H4 (cell line): ENCODE measurements around the gene ELOVL2. TPM values are rescaled to one million over a fixed set of nuclear protein-coding genes. Genes with fewer than 3 reads are reported as not detected.

ENCODE experiments used
- DNase-seq: peaks from one replicate; pipeline ENCODE4 v3.0.0-alpha.2; 2015; ENCODE audit warnings: low spot score
- total RNA-seq: library from RNA; depleted of rRNA; stranded (reverse); fragments of >200 nt; shearing (Covaris generic); gene quantifications from 2 replicates; pipeline ENCODE4 v1.2.3, GENCODE V29; 2014

Gene ELOVL2
- total RNA-seq, 1 experiment from 2014 or later = 0.85 TPM

DNA sequence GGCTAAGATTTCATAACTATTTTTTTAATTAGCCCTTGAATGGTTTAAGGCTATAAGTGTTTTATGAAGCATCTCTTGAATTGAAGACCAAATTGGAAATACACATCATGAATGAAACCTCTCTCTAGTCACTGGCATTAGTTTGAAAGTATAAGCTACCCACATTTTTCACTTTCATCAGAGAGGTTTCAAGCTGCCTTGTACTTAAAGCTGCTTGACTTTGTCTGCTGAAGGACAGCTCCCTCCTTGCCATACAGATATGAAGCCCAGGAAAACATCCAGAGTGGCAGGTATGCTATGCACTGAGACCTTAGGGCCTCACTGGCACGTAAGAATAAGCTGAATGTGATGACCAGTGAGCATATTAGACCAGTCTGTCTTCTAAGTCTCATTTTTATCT is 62.7 kb downstream of the ELOVL2 start:
- DNase-seq = no peak

DNA sequence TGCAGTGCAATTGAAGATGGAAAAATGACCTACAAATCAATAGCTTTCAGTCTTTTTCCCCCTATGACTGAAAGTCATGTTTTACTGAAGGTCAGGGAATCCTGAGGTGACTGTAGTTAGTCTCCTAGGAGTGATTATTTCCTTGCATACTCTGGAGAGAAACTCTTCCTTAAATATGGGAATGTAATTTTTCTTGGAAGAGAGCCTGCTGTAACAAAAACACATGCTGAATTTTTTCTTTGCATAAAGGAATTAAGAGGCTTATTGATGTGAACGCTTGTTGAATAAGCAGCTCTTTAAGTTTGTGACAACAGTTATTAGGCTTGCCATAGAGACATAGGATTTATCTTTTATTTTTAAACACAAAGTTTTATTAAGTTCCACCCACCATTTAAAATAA is 64.5 kb downstream of the ELOVL2 start:
- no peak for DNase-seq

DNA sequence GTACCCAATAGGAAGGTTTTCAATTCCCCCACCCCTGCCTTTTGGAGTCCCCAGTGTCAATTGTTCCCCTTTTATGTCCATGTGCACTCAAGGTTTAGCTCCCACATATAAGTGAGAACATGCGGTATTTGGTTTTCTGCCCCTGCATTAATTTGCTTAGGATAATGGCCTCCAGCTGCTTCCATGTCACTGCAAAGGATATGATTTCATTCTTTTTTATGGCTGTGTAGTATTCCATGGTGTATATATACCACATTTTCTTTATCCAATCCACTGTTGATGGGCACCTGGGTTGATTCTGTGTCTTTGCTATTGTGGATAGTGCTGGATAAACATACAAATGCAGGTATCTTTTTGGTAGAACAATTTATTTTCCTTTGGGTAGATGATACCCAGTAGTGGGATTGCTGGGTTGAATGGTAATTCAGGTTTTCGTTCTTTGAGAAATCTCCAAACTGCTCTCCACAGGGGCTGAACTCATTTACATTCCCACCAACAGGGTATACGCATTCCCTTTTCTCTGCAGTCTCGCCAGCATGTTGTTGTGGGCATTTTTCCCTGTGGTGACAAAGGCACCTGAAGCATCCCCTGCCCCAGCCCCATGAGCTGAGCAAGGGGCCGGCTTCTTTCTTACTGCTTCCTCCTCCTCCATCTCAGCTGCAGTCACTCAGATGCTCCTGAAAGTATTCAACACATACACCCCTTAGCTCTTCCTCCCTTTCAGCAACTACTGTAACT is 66.7 kb downstream of the ELOVL2 start:
- no peak for DNase-seq

DNA sequence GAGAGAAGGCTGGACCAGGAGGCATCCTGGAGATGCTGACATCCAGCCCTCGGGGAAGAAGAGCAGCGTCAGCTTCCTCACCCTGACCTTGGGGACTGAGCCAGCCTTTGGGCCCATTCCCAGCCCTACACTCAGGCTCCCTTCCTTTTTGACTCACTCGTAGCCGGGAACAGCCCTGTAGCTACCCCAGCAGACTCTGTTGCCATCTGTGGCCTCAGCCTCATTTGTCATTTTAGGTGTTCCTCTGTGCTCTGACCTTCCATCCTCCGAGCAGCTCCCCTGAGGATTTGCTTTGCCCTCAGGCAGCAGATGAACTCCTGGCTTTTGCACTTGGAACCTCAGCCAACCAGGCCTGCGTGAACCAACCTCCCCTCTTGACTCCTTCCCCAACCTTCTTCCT is 67.5 kb downstream of the ELOVL2 start:
- no peak for DNase-seq

DNA sequence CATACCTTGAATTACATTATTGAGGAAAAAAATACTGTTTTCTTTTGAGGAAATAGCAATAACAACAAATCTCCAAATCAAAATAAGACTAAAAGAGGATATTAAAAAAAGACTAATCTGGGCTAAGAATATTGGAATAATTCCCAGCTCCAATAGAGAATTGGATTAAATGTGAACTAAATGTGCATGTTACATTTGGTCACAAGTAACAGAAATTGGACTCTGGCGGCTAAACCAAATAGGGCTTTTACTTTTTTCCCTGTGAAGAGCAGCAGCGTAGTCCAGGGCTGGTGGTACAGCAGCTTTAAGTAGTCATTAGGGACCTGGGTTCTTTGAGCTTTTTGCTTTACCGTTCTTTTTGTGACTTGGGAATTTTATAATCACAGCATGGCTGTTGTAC is 71.9 kb downstream of the ELOVL2 start:
- DNase-seq = no peak

DNA sequence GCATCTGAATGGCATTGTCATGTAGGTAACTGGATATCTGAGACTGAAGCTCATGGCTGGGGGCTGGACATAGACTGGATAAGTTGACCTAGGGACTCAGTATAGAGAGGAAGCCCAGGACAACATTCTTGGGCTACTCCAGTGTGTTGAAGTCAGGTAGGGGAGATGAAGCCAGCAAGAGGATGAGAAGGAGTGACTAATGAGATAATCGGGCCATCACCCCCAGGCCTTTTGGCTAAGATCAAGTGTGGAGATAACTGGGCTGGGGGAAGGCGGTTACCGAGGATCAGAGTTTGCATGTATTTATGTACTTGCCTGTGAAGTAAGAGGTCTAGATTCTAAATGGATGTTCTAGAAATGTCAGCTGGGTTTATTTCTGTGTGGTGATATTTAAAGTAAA is 73.4 kb downstream of the ELOVL2 start:
- no peak for DNase-seq

DNA sequence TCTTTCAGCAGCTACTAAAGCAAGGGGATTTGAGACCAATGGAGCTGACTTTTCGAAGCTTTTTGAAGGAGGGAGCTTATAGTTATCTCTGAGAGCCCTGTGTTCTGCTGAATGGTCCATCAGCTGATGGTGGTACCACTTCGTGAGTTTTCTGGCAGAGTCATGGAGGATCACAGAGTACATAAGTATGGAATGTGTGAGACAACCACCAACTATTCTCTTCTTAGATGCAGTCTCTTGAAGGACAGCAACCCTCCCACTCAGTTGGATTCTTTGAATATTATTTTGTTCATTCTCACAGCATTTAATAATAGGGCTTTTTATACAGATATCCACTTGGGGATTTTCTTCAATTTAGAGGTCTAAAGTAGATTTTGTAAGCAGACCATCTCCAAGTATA is 75.3 kb downstream of the ELOVL2 start:
- DNase-seq = no peak

DNA sequence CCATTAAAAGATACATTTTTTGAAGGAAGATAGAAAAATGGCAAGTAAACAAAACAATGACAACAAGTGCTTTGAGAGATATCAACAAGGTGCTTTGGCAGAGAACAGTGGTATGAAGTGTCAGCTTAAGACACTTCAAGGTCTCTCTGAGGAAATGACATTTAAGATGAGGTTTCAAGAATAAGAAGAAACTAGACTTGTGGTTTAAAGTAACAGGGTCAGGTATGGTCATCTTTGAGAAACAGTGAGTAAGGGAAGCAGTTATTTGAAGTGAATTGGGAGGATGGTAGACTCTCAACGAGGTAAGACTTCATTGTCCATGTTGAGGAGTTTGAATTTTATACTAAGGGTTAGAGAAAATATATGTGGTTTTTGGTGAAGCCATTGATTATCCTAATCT is 79.4 kb downstream of the ELOVL2 start:
- DNase-seq = no peak

DNA sequence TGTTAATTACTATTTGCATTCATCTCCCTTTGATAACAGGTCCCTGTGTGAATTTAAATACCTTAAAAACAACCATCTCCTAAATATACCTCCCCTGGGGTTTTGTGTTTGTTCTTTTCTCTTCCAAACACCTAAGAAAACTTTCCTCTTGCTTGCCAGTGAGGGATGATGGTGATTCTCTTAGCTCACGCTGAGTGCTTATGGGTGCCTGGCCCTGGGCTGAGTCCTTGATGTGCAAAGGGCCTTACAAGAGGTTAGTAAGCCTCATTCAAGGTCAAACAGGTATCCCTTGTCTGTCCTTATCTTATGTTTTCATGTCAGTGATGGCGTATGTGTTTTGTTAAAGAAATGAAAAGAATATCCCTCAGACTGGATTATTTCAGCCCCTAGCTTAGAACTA is 81.0 kb downstream of the ELOVL2 start:
- DNase-seq = no peak

DNA sequence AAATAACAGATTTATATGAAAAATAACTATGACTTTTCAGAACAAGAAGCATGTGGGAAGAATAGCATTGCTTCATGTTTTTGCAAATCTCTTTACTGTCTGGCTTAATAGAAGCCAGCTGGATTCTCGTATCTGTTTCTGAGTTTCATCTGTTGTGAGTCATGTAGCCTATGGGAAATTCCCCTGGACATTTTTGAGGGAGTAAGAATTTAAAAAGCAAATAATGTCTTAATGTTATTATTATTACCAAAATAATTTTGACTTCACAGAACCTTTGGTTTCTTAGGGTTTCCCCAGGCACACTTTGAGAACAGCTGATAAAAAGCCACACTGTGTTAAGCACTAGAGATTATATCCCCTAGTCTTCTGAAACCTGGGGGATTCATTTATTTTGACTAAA is 81.4 kb downstream of the ELOVL2 start:
- DNase-seq = no peak

DNA sequence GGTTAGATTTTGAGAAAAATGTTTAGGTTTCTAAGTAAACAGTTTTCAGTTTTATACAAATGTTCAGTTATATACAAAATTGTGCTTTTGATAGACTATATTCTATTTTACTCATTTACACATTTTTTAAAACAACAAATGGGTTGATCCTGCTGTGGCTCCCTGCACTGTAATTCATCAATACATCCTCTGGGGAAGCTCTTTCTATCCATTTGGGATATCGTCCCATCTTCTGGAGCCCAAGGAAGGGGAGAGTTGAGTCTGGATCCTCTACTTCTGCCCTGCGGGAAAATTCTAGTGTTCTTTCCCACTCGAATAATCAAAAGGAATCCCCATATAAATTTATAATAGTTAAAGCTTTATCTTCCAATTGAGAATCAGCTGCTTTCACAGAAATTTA is 82.3 kb downstream of the ELOVL2 start:
- no peak for DNase-seq

DNA sequence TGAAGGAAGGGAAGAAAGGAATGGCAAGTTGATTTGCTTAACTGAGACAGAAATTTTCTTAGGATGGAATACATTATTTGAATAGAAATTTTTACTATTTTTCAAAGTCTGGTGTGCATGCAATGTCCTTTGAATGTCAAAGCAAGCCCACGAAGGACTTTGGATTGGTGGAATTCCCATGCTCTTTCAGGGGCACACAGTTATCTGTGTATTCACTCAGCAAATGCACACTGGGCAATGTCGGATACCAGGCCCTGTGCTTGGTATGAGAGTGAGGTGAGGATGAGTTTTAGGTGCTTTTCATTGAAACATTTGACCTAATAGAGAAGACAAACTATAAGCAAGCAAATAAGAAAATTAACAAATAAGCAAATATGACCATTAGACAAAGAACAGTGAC is 83.9 kb downstream of the ELOVL2 start:
- DNase-seq = no peak

DNA sequence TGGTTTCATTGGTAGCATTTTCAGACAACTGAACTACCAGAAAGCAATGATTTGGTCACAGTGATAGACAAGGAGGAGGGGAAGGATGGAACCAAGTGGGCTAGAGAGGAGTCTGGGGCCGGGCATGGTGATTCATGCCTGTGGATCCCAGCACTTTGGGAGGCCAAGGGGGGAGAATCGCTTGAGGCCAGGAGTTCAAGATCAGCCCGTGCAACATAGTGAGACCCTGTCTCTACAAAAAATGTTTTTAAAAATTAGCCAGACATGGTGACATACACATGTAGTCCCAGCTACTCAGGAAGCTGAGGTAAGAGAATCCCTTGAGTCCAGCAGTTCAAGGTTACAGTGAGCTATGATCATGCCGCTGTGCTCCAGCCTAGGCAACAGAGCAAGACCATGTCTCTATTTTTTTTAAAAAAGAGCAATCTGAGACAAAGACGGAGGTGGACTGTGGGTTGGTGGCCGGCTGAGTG is 86.7 kb downstream of the ELOVL2 start:
- no peak for DNase-seq

DNA sequence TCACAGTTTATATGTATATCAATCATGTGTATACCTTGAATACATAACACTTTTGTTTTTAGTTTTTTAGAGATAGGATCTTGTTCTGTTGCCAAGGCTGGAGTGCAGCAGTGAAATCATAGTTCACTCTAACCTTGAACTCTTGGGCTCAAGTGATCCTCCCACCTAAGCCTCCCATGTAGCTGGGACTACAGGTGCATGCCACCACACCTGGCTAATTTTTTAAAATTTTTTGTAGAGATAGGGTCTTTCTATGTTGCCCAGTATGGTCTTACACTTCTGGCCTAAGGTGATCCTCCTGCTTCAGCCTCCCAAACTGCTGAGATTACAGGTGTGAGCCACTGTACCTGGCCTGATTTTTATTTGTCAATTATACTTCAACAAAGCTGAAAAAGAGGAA is 87.3 kb downstream of the ELOVL2 start:
- no peak for DNase-seq

DNA sequence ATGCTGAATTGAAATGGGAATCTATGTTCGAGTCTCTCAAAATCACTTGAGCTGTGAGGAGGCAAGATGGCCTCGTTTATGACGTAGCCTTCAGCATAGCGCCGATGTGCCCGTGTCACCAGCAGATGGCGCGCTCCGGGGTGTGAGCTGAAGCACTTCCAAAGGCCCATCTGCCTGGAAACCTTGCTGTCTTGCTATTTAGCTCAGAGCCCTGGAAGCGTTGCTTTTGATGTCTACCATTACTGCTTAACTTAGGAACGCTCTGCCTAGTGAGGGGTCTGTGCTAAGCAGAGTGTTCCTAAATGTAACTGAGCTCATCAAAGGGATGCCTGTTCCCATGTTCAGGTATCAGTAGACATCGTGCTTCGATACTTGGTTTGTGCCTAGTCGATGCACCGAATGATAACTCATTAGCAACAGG is 89.5 kb downstream of the ELOVL2 start:
- peak; percentile 77 for DNase-seq

DNA sequence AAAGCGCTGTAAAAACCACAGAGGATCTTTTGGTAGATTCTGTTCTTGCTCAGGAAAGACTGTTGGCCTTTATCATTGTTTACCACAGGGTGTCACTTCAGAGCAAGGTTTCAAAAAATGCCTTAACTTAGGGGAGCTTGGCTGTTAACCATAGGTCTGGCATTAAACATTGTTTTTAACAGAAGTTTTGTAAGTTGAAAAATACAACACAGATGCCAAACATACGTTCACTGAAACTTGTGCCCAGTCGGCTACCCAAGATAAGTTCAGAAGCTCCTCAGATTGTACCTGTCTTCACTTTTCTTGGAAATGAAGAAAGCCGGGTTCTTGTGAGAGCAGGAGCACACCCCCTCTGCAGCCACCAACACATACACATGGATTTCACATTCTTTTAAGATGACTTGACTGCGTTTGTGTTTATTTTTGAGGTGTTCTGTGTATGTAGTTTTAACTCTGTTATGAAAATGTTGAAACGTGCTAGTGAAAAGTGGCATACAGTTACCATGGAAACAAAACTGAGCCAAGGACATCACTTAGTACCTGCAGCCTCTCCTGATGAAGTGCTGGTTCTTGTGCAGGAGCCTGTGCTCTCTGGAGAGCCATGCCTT is 92.3 kb downstream of the ELOVL2 start:
- peak; percentile 55 for DNase-seq

DNA sequence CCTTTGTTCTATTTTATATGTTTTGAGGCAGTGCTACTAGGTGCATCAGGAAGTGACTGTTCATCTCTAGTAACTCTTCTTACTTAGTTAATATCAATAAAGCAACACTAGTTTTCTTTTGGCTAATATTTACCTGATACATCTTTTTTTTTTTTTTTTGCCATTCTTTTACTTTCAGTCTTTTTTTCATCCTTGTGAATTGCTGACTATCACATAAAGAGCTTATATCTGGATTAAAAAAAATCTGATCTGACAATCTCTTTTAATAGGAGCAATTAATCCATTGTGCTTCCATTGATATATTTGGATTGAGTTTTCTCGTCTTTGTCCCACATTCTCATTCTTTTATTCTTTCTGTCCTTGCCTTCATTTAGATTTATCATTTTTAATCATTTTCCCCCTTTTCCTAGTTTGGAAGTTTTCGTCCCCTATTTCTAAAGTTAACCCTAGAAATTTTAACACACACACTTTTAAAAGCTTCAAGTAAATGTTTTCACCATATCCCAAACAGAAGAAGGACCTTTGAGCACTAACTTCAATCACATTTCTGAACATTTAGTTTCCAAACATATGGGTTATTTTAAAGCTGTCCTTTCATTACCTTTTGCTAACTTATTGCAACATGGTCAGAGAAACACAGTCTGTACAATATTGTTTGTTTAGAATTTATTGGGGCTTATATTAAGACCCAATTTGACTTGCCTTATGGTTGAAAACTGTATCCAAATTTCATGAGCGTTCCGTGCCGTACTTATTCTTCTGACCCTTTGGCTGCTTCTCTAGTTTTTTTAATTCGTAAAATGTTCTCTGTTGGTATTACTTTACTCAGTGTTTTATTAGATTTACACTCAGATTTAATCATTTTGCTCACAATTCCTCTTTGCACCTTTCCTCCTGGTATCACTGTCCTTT is 94.3 kb downstream of the ELOVL2 start:
- DNase-seq = no peak

DNA sequence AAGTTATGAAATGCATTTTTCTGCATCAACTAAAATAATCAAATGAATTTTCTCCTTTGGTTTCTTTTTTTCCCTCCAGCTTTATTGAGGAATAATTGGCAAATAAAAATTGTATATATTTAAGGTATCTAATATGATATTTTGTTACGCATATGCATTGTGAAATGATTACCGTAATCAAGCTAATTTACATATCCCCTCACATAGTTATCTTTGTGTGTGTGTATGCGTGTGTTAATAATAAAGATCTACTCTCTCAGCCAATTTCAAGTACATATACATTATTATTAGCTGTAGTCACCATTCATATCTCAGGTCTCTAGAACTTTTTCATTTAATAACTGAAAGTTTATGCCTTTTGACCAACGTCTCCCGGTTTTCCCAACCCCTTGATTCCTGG is 96.1 kb downstream of the ELOVL2 start:
- no peak for DNase-seq

DNA sequence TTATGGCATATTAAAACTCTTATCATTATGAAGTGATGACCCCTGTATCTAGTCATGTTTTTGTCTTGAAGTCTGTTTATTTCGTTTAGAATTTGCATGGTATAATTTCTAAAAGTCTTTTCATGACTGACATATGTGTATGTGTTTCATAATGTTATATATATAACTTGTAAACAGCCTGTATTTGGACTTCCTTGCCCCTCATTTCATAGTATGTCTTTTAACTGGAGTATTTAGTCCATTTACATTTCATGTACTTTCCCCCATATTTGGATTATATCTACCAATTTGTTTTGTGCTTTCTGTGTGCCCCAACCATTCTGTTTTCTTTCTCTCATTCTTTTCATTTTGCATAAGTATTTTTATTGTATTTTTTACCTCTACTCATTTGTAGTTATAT is 98.3 kb downstream of the ELOVL2 start:
- DNase-seq = no peak

DNA sequence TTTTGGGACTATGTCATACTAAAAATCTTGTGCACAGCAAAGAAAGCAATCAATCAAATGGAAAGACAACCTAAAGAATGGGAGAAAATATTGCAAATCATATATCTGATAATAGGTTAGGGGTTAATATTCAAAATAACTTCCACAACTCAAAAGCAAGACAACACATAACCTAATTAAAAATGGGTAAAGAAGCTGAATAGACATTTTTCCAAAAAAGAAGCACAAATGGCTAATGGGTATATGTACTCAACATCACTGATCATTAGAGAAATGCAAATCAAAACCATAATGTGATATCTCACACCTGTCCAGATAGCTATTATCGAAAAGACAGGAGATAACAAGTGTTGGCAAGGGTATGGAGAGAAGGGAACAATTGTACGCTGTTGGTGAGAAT is 104.3 kb downstream of the ELOVL2 start:
- no peak for DNase-seq

DNA sequence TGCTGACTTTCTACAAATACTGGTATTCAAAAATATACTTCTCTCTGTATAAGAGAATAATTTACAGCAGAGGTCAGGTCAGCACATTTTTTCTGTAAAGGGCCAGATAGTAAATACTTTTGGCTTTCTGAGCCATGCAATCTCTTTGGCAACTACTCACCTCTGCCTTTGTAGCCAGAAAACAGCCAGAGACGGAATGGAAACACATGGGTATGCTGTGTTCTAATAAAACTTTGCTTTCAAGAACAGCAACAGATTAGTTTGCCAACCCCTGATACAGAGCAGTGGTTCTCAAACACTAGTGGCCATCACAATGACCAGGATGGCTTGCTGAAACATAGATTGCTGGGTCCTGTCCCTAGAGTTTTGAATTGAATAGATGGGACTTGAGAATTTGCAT is 111.0 kb downstream of the ELOVL2 start:
- no peak for DNase-seq
